ENCODE results near the gene CDC26.
"Not testable (repeated sequence)": the region's sequence is repeated elsewhere in the genome, so short reads cannot be mapped to it uniquely, and the experiment has no call there.

The CDC26 gene

DNA sequence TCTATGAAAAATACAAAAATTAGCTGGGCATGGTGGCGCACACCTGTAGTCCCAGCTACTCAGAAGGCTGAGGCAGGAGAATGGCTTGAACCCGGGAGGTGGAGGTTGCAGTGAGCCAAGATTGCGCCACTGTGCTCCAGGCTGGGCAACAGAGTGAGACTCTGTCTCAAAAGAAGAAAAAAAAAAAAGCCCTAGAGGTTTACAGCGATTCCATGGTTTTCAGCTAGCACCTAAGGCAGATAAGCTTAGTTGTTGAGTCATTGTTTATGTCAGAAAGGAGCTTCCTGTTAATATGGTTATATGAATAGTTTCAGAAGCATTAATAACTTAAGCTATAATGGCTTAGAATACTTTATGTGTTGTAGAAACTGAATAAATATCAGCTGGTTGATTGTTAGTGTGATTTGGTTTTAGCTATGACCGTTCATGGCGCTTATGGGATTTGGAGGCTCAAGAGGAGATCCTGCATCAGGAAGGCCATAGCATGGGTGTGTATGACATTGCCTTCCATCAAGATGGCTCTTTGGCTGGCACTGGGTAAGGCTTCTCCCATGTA, 14.8 kb upstream of the CDC26 start:
- DNase-seq, result no peak

DNA sequence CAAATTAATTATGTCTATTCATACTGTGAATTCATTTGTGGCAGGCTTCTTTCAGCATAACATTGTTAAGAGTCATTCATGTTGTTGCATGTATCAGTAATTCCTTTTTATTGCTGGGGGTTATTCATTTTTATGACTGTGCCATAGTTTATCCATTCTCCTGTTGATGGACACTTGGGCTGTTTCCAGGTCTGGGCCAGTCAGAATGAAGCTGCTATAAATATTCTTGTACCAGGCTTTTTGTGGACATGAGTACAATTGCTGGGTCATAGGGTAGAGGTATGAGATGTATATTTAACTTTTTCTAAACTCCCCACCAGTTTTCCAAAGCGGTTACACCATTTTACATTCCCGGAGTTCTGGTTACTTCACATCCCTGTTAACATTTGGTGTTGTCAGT, 13.7 kb upstream of the CDC26 start:
- DNase-seq, result no peak

DNA sequence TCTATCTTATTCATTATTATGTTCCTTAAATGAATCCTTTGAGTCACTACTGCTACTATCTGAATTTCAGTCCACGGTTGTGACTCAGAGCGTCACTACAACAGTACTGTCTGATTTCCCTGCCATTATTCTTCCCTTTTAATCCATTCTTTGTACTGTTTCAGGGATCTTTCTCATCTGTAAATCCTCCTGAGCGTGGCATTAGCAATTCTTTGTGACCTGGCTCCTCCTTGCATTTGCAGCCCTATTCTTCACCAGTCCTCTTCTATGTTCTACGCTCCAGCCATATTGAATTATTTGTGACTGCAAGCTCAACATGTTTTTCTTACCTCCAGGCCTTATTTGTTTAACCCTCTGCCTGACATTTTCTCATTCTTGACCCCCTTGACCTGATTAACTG, 6.0 kb upstream of the CDC26 start:
- no peak for DNase-seq

DNA sequence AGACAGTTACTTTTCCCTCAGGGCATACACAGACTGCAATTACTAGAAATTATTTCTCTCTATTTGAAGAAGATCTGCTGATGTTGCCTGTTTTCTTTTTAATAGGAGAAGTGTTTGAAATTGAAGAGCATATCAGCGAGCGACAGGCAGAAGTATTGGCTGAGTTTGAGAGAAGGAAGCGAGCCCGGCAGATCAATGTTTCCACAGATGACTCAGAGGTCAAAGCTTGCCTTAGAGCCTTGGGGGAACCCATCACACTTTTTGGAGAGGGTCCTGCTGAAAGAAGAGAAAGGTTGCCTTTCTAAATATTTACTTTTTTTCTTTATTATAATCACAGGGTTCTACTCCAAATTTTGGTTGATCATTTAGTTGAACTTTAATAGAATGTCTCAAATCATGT, 3.5 kb upstream of the CDC26 start:
- no peak for DNase-seq

DNA sequence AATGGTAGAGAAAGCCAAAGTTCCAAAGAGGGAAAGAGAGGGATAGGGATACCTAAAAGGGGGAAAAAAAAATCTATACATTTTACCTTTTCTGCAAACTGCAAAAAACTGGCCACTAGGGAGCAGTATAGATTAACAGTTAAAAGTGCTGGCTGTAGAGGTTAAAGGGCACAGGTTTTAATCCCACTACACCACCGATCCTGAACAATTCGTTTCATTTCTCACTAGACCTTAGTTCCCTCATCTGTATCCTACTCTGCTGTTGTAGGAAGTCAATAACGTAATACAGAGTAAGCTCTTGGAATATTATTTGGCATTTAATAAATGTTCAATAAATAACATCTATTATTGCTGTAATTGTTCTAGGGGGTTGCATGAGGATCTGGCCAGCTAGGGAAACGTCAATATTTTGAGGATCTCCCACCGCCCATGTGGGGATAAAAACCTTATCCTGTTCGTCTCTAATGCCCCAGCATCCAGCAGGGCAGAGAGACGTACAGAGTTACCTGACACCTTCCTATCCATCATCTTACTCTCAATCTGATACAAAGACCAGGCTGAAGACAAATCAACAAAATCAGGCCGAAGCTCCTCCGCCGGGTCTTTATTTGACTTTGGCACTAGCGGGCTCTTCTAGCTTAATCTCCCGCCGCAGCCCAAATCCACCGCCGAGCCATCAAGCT, 757 bp downstream of the CDC26 start:
- no peak for DNase-seq

DNA sequence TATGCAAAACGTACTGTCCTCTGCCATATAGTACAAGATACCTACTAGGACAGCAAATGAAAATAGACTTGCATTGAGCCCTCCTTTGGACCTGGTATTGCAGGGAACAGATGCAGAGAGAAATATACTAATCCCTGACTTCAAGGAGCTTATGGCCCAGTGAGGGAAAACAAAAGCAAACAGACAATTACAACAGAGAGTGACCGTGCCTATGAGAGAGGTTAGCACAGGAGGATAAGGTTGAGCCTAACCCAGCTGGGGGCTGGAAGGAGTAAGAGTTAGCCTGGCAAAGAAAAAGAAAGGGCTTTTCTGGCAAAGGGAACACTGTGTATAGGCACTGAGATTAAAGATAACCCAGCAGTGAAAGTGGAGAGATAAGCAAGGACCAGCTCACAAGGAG, 5.5 kb downstream of the CDC26 start:
- no peak for DNase-seq

DNA sequence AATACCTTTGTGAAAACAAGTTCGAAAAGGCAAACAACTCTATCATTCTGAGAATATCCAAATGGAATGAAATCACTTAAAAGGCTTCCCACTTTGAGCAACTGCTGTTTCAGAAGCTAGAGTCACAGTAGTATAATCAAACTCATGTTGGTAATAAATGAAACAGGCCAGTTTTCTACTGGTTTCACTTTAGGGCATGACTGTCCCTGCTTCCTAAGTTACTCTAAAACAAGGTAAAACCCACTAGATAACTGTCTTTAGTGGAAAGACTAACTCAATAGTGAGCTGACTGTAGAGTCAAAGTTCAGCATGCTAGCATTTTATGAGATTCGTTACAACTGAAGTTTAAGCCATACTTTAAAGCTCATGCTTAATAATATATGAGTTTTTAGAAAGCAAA, 6.0 kb downstream of the CDC26 start:
- no peak for DNase-seq

DNA sequence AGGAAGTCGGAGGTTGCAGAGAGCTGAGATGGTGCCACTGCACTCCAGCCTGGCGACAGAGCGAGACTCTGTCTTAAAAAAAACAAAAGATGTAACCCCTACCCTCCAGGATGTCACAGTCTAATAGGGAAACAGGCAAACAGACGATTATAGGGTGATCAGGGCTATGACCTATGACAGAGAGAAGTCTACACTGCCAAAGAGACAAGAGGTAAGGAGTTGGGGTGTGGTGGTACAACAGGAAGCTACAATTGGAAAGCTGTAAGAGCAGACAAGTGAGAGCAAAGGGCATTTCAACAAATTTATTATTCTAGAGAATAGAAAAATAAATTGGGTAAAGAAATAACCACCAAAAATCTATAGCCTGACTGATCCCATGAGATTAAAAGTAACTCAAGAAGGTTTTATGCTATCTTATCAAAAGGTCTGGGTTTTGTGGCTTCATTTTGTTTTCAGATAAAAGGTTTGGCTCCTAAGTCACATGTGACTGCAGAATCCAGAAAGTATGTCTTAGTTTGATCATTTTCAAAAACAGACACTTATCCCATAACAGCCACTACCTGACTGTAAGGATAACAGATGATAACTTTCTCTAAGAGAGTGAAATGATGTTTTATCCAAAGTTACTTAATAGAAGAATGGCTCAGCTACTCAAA, 7.3 kb downstream of the CDC26 start:
- no peak for DNase-seq

DNA sequence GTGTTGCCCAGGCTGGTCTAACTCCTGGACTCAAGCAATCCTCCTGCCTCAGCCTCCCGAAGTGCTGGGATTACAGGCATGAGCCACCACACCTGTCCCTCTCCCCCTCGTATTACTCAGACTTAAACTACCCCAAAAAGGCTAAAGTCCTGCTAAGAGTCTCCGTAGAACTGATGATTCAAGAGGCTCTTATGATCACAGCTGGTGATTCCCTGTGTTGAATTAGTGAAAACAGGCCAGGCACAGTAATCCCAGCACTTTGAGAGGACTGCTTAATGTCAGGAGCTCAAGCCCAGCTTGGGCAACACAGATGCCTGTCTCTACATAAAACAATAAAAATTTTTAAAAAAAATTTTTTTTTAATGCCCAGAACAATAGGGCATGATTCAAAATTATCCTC, 9.2 kb downstream of the CDC26 start:
- no peak for DNase-seq

DNA sequence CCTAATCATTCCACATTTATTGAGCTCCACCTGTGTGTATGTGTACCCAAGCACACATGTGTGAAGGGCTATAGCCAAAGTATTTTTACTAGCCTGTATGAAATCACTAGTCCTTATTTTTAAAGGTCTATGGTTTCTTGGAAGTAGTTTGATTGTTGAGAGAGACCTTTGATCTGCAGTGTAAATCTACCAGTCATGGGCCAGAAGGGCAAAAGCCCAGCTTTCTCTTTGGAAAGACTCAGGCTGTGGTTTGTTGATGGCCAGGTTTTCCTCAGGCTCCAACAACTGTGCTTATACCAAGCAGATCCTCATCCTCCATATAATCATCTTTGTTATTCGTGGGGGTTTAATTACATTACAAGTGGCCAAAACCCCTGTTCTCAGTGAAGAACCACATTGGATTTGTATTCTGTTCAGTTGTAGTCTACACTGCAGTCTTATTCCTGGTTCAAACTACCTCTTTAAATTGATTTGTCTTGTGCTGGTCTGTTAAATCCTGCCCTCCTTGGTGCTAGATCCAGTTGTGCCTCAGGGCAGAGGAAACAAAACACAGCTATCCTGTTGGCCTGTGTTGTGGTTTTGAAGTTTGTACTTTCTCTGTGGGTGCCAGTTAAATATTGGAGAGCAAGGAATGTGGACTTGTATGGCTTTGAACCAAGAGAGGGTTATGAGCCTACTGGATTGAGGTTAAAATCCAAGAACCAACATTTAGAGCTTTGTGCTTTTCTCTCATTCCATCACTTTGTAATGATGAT, 13.3 kb downstream of the CDC26 start:
- DNase-seq, result no peak

DNA sequence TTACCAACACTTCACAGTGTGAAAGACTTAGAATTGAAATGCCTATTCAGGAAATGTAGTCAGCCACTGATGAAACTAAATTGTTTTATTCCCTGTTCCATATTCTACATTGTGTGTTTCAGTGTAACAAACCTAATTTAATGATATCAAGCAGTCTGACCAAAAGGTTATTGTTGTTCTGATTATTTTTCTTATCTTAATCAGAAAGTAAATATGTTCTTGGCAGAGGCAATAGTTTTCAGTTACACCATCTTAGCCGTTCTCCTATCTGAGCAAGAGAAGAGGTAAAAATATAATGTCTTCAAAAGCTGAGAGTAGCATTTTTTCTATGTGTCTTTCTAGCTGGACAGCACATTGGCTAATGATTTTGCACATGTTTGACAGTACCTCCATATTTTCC, 17.1 kb downstream of the CDC26 start:
- no peak for DNase-seq

DNA sequence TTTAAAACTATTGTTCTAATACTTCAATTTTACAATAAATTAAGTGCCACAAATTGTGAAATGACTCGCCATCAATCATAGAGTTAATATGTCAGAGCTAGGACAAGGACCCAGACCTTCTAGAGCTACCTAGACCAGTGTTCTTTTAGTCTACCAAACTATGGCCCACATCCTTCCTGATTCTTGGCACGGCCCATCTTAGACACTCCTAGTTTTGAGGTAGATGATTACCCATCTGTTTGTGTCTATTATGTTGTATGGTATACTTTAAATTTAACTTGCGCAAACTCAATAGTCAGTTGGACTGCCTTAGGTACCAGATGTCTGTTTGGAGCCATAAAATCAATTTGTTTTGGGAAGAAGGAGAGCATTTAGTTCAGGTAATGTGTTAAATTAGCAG, 17.5 kb downstream of the CDC26 start:
- no peak for DNase-seq

DNA sequence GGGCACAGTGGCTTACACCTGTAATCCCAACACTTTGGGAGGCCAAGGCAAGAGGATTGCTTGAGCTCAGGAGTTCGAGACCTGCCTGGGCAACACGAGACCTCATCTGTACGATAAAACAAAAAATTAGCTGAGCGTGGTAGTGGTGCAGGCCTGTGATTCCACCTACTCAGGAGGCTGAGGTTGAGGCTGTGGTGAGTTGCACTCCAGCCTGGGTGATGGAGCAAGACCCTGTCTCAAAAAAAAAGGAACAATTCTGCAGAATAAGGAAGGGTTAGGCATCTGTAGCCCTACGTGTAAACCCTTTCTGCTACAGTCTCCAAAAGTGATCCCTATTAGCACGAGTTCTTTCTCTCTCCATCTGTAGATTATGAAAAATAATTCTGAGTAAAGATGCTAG, 19.9 kb downstream of the CDC26 start:
- DNase-seq, result no peak

DNA sequence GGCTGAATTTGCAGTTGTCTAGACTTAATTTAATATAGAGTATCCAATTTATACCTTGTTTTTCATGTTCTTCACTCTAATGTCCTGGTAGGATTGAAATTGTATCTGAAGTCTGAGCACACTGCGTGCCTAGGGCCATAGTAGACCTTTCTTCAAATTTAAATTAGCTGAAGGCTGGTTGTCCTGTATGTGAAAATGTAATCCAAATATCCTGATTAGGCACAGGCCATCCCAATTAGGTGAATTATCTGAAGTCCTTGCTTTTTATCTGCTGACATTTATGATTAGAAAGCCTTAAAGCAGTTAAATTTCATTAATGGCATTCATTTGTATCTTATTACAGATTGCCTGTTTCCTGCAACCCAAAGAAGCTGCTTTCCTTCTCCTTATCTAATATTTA, 20.4 kb downstream of the CDC26 start:
- no peak for DNase-seq

DNA sequence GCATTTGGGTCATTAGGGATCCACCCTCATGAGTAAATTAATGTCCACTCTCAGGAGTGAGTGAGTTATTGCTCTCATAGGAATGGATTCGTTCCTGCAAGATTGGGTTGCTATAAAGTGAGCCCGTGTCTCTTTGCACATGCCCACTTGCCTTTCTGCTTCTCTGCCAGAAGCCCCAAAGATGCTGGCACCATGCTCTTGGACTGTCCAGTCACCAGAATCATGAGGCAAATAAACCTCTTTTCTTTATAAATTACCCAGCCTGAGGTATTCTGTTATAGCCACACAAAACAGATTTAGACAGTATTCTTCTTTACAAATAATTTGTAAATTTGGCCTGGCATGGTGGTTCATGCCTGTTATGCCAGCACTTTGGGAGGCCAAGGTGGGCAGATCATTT, 24.6 kb downstream of the CDC26 start:
- DNase-seq, result no peak

DNA sequence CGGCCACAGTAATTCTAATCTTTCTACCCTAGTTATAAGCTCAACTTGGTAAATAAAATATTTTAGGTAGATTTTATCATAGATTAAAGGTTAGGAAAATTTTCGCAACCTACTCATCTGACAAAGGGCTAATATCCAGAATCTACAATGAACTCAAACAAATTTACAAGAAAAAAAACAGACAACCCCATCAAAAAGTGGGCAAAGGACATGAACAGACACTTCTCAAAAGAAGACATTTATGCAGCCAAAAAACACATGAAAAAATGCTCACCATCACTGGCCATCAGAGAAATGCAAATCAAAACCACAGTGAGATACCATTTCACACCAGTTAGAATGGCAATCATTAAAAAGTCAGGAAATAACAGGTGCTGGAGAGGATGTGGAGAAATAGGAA, 25.7 kb downstream of the CDC26 start:
- DNase-seq, result not testable (repeated sequence)

DNA sequence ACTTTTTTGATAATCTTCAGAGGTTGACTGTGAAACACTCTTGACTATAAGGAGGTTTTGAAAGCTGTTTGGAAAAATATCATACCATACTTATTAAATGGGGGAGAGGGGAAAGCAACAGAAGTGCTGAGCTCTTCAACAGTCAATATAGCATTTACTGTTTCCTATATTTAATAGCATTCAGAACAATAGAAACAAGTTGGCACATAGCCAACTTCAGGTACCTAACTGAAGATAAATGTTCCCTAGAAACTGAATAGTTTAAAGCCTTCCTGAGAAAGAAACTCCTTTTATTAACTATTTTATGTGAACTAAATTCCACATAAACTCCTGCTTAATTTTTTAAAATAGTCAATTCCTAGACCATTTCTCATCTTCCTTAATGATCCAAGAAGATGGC, 27.7 kb downstream of the CDC26 start:
- no peak for DNase-seq

DNA sequence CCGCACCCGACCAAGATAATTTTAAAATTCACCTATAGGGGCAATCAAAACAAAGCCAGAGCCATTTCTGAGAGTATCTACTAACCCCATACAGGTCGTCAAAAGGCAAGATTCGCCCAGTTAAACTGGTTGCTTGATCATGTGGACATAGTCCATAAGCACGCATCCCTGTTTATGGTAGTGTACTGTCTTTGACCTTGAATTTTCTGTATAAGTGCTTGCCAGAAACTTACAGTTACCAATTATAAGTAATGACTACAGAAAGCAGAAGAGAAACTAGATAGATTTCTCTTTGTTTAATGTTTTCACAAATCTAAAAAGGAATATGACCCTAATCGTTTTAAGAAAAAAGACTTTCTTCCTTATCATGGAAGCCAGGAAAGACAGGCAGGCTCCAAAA, 28.4 kb downstream of the CDC26 start:
- DNase-seq, result no peak

DNA sequence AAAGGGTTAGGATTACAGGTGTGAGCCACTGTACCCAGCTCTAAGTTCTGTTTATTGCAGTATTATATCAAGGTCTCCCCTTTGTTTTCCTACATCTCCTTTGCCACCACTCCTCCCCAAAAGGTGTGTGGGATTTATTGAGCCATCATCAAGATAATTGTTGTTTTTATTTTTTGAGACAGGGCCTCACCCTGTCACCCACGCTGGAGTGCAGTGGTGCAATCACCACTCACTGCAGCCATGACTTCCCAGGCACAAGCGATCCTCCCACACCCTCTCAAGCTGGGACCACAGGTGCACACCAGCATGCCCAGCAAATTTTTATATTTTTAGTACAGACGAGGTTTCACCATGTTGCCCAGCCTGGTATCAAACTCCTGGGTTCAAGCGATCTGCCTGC, 29.5 kb downstream of the CDC26 start:
- no peak for DNase-seq

DNA sequence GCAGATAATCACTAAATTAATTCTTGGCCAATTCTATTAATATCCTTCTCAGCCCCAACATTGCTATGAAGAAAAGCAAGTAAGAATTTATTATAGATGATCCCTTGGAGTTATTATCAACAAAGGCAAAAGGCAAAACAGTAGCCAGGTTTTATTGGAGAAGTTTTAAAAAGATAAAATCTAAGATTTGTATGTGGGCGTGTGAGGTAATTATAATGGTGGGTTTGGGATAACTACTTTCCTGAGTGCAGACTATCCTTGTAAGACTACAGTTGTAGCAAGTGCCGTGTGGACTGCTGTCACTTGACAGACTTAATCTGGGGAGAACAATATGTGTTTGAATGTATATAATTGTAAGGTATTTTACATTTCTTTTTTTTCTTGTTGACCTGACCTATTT, 30.8 kb downstream of the CDC26 start:
- no peak for DNase-seq

DNA sequence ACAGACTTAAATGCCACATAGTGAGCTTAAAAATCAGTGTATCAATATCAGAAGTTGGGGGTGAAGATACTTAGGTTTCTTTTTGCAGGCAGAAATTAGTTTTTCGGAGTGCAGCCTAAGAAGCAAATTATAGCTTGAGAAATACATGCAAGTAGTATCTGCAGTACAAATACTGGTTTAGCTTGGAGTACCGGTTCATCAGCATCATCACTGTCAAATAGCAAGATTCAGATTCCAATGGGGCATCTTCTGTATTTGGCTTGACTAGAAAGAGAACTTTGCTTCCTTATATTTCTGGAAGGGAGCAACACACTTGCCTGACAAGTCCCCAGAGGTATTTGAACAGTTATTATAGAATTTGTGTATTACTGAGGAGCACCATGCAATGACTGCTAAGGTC, 34.2 kb downstream of the CDC26 start:
- DNase-seq, result no peak

DNA sequence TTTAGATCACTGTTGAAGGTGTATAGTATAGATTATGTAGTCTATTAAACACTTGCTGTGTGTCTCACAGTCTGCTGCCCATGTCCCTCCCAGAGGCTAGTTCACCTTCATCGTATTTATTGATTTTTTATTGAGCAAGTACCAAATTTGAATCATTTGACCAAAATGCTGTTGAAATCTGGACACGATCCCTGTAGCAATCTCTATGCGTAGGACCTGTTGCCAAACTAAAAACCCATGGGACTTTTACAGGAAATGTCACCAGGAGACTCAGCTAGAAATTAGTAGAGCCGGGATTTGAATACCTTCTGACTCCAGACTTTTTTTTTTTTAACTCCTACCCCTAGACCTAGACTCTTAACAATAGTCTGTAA, 36.5 kb downstream of the CDC26 start:
- no peak for DNase-seq

DNA sequence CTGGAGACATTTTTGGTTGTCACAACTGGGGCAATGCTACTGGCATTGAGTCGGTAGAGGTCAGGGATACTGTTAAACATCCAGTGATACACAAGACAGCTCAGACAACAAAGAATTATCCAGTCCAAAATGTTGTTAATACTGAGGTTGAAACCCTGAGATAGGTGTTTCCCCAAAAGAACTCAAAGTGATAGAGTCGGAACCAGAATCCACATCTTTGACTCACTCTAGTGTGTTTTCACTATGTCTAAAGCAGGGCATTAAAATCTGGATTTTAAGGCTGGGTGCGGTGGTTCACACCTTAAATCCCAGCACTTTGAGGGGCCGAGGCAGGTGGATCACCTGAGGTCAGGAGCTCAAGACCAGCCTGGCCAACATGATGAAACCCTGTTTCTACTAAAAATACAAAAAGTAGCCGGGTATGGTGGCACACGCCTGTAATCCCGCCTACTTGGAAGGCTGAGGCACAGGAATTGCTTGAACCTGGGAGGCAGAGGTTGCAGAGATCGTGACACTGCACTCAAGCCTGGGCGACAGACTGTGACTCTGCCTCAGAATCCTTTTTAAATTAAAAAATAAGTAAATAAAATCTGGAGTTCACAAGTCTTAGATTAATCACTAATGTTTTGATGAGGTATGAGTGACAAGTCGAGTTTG, 37.0 kb downstream of the CDC26 start:
- DNase-seq, result no peak

DNA sequence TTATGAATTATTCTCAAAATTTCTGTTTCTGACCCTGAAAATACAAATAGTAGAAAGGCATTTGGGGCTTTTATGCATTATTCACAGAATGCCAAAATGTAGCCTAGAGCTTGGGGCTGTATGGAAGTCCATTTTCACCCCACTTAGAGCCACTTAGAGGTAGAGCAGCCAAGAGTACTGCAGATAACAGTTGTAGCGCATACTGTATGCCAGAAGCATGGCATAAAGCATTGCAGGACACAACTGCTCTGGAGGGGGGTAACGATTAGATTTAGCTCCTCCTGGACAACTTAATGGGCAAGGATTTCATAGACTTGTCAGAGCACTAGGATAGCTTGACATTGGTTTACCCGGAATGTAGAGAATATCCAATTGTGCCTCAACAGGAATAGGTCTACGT, 38.3 kb downstream of the CDC26 start:
- DNase-seq, result no peak

Data from NCI-H1436 treated with DMSO at 0.1 percent for 48 hours (cell line).